Superior temporal gyrus (tissue), 1 donor: Measurements from ENCODE around the gene TOGARAM2.
A peak's percentile ranks its signal among the peaks of the same experiment; 100 is the strongest.

Experiments
- DNase-seq: peaks from one replicate; pipeline ENCODE4 v3.0.0-alpha.2; 2016; ENCODE audit errors: extremely low spot score

The TOGARAM2 gene

DNA sequence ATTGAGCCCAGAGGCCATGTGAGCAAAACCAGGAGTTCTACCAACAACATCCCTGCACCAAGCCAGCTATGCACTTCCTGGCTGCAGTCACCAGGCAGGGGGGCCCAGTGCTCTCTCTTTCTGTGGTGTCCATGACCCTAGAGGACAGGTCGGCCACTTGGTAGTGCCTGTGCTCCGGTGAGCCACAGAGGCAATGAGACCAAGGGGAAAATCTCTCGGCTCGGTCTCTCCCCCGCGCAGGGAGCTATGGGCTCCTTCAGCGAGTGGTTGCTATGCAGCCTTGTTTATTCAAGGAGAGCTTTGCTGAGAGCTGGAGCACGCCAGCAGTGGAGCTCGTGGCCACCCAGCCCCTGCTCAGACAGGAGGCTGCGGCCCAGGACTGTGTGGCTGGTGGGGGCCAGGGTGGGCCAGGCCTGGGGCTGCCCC lies at the start of gene TOGARAM2:
Gene TOGARAM2 (plus strand): TSS at position 283 of the 426 bp plus-strand sequence. CDS start 13,537 bp downstream, outside the sequence.
- DNase-seq: no peak

DNA sequence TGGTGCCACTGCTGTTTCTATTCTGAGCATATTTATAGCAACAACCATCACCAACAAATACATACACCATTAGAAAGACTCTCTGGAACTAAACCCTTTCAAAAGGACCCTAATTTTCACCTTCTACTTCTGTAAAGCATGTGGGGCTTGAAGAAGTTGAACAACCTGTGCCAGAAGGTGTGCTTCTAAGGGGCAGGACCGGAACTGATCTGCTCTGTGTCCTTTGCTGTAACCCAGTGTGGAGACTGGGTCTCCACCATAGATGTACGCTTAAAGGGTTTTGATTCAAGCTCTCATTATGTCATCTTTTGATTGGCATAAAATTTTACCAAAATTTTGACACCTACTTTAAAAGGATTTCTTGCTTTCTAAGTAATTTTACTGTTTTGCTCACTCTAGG lies 46.3 kb upstream of the TOGARAM2 start:
- no peak for DNase-seq

DNA sequence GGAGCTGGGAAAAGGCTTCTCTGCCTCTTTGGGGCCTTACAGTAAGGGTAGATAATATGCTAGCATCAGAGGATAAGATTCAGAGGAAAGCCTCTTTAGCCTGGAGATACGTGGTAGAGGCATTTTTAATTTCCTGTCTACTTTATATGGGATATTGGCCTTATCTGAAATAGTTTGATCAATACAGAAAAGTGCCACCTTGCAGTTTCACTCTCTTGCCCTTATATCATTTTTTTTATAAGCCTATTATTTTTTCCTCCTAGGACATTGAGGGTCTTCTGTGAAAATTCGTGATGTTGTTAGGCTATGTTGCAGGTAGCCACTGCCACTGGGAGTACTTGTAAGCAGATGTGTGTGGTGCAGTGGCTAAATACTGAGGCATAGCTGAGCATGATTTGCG lies 40.1 kb upstream of the TOGARAM2 start:
- no peak for DNase-seq

DNA sequence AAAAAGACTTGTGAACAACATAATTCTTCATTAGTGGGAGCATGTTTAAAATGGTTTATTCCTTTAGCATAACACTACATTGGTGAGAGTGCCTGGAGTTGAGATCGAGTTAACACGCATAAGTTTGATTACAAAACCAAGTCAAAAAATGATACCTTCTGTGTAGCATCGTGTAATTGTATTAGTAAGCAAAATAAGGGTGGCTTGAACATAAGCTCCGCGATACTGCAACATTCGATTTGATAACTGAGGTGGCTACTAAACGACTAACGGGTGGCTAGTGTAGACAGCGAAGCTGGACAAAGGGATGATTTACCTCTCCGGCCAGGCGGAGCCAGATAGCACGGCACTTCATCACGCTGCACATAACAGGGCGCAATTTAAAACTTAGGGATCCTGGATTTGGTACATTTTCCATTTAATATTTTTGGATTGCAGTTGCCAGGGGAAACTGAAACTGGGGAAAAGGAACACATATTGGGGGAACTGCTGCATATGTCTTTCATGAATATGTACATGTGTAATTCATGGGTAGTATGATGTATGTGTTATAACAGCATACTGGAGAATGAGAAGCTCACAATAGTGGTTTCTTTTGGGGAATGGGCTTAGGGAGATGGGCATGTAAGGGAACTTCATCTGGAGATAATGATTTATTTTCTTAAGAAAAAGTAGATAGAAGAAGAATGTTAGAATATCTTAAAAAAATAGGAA lies 36.4 kb upstream of the TOGARAM2 start:
- no peak for DNase-seq

DNA sequence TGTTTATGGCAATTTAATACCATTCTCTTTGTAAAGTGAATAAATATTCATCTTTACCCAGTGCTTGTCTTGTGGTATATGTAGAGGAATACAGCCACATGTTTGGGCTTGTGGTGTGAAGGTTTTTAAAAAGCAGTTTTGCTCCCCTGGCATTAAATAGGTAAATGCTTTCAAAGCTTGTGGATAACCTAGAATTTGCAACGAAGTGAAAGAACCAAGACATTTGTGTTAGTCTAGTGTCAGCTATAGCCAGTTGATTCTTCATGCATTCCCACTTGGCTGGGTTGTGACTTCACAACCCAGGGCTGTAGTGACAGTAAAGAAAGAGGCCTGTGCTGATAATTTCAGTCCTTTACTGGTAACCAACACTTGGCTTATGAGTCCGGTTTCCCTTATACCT lies 32.9 kb upstream of the TOGARAM2 start:
- DNase-seq: no peak

DNA sequence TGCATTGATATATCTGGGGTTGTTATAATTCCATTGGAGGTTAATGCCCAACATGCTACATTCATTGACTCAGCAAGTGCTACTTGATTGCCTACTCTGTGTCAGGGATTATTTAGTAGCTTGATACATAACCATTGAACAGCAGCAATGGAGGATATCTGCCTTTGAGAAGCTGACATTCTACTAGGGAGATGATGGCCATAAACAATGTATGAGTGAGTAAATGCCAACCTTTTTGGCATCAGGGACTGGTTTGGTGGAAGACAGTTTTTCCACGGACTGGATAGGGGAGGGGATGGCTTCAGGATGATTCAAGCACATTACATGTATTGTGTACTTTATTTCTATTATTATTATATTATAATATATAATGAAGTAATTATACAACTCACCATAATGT lies 31.9 kb upstream of the TOGARAM2 start:
- no peak for DNase-seq

DNA sequence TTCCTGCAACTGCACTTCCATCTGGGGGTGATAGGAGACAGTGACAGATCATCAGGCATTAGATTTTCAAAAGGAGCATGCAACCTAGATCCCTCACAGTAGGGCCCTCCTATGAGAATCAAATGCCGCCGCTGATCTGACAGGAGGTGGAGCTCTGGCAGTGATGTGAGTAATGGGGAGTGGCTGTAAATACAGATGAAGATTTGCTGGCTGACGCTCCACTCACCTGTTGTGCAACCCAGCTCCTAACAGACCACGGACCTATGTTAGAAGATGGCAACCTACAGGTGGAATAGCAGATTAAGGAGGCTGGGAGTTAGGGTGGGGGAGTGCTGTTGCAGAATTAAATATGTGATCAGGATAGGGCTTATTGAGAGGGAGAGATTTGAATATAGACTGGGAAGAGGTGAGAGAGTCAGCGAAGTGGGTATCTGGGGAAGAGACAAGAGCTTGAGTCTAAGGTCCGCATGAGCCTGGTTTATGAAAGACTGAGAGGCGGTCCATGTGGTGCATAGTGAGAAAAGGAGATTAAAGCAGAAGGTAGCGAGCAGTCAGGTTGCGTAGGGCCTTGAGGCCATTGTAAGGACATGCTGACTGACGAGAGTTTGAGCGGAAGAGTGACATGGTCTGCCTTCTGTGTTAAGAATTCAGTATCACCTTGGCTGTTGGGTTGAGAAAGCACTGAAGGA lies 31.3 kb upstream of the TOGARAM2 start:
- no peak for DNase-seq

DNA sequence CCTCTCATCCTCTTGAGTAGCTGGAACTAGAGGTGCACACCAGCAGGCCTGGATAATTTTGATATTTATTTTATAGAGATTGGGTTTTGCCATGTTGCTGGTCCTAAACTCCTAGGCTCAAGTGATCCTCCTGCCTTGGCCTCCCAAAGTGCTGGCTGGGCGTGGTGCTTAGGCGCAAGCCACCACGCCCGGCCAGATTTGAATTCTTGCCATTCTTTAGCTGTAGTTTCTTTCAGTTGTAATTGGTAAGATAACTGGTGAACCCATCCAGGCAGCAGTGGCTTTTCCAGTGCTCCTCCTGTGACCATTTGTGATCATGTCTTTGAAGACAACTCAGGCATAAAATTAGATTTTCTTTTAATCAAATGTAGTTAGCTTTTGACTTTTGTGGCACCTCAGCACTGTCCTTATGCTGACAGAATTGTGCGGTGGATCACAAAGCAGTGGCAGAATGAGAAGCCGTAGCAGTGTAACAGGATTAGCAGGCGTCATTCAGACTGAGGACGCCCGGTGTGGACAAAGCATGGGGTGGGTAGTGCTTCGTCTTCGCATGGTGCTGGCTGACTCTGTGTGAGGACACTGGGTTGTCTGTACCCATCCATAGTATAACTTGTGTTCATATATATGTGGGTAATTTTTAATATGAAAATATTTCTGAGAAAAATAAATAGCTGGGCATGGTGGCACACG lies 30.0 kb upstream of the TOGARAM2 start:
- DNase-seq: no peak

DNA sequence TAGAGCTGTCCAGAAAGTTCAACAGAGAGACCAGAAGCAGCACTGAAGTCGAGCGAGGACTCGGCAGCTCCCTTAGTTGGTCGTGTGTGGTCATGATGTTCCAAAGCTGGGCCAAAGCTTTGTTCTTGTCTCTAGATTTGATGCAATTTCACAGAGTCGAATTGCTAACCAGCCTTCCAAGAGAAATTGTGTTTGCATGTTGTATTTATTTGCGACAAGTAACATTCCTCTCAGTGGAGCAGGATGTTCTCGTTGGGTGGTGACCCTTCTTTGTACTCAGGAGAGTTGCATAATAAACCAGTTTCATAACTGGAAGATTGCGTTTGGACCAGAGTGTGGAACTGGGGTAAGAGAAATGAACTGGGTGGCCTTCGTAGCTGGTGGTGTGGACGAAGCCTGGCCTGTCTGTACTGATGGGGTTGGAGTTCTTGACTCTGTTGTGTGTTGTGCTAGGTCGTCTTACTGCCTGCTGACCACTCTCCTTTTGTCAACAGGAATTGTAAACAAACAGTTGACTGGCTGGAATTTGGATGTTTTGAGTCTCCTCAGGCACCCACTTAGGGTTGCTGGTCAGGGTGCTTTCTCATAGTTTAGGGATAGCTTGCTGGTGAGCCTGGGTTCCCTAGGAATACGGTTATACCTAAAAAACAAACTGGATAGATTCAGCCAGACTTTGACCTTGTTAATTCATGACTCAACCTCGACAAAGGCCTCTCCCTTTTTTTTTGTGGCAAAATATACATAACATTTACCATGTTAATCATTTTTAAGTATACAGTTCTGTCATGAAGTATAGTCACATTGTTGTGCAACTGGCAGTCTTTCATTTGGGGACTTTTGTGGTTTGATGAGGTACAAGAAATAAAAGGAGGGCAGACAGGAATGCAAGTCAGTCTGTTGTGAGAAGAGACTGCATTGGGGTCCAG lies 28.9 kb upstream of the TOGARAM2 start:
- no peak for DNase-seq

DNA sequence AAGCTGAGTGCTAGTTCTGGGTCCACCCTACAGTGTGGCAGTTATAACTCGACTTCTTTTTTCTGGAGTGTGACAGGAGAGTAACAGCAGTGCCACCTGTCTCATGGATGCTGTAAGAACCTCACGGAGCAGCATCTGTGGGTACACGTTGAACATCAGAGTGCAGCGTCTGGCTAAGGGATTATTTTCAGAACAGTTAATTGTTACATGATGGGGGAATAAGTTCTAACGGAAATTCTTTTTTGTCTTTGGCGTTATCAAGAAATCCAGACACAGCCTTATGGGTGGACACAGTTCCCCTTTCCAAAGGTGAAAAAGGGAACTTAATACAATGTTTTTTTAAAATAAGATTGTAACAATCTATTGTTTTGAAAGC lies 28.3 kb upstream of the TOGARAM2 start:
- DNase-seq: no peak

DNA sequence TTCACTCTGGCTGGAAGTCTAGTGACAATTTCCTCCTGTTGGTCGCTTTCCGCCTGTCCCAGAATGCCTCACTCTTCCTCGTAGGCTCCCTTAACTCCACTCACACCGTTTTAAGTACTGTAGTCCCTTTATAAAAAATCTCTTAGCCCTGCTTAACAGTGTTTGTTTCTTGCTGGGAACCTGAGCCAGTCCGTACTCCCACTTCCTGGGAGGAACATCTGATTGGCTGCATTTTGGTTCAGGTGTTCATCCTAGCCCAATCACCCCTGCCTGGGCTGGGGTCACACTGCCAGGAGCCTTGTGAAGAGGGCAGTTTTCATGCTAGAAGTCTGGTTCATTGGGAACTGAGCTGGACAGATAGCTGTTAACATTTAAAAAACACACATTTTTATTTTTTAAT lies 25.6 kb upstream of the TOGARAM2 start:
- no peak for DNase-seq

DNA sequence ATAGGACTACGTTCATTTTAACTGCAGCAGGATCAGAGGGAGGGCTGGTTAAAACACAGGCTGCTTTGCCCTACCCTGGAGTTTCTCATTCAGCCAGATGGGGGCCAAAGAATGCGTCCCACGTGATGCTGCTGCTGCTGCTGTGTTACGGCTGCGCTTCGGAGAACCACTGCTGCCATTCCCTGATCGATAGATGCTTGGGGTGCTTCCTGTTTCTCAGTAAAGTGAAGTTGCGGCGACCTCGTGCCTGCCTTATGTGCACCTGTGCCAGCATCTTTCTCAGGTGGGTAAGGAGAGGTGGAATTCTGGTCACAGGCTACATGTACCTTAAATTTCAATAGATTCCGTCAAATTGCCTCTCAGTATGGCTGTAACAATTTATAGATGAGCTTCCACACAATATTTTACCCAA lies 24.7 kb upstream of the TOGARAM2 start:
- peak; percentile 62 for DNase-seq

DNA sequence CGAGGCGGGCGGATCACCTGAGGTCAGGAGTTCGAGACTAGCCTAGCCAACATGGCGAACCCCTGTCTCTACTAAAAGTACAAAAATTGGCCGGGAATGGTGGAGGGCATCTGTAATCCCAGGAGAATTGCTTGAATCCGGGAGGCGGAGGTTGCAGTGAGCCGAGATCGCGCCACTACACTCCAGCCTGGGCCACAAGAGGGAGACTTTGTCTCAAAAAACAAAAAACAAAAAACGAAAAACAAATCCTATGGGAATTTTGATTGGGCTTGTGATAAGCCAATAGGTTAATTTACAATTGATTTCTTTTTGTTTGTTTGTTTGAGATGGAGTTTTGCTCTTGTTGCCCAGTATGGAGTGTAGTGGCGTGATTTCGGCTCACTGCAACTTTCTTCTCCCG lies 24.2 kb upstream of the TOGARAM2 start:
- DNase-seq: no peak

DNA sequence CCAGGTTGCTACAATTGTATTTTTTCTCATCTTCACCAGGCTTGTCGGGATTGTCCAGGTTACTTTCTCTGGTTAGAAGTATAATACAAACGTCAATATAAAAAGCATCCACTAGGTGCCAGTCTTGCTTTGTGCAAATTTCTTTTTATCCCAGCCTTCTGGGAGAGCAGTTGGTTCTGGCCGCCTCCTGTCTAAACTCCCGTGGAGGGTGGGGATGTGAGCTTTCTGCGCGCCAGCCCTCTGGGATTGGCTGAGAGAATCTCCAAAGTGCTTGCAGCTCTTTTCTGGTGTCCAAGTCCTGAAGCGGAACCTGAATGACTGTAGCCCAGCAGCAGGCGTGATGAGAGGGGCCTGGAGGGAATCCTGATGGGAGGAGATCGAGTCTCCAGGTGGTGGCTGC lies 22.4 kb upstream of the TOGARAM2 start:
- DNase-seq: peak; percentile 96

DNA sequence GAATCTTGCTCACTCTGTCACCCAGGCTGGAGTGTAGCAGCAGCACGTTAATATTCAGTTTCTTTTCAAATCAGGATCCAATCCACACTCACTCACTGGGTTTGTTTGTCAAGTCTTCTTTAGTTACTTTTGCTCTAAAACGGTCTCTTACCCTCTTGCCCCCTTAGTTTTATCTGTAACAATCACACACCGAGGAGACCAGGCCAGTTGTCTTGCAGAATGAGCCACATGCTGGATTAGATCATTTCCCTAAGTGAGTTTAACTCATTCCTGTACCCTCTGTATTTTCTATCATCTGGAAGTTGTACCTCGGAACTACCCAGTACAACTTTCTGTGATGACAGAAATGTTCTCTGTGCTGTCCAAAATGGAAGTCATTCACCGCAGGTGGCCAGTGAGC lies 20.7 kb upstream of the TOGARAM2 start:
- no peak for DNase-seq

DNA sequence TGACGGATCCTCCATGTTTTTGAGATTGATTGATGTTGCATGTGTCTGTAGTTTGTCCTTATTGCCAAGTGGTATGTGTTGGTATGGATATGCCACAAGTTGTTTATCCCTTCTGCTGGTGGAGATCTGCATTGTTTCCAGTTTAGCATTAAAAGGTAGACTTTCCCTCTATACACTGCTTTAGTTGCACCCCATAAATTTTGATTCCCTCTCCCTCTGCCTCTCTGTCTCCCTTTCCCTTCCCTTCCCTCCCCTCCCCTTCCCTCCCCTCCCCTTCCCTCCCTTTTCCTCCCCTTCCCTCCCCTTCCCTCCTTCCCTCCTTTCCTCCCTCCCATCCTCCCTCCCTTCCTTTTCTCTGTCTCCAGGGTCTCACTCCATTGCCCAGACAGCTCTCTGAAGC lies 18.6 kb upstream of the TOGARAM2 start:
- no peak for DNase-seq

DNA sequence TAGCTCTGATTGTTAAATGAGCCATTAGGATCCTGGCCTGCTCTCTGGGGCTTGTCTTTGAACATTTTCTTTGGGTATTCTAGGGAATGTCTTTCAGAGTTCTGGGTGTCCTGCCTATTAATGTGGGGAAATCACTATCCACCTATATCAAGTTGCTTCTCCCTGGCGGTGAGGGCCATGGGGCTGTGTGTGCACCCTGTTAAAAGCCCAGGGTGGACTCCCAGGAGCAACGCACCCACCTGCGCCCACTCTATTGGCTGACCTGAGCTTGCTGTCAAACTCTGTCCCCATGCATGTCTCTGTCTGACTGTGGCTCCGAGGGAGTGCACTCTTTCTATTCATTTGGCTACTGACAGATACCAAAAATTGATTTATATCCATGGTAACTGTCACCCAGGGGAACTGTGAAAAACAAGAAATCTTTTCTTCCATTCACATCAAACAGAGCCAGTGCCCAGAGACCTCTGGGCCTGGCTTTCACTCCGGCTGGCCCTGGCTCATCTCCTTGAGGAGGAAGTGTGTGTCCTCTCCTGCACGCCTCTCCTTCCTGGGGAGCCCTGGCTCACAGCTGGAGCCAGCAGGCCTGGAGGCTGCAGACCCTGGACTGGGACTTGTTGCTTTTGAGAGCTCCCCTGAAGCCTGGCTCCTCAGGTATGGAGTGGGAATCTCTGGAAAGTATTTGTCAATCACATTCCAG lies 10.5 kb upstream of the TOGARAM2 start:
- DNase-seq: no peak

DNA sequence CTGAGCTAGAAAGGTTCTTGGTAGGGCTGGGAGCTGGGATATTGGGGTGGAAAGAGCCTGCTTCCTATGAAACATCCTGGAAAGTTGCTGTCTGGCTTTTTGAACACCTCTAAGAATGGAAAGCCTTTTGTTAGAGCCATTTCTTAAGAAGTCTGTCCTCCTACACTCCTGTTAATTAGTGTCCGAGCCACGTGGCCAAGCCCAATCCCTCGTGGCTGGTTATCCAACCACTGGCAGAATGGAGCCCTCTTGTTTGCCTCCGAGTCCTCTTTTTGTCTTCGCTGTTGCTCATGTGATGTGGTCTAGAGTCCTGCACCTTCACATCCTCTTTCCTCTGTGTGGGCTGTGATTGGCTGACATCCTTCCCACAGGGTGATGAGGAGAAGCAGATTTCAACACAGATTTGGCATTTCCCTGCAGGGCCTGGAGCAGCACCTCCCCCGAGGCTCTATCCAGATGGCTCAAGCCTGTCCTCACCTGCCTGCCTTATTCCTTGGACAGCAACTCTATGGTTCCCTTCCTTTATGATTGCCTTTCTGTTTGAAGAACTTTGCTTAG lies 8.2 kb upstream of the TOGARAM2 start:
- no peak for DNase-seq

DNA sequence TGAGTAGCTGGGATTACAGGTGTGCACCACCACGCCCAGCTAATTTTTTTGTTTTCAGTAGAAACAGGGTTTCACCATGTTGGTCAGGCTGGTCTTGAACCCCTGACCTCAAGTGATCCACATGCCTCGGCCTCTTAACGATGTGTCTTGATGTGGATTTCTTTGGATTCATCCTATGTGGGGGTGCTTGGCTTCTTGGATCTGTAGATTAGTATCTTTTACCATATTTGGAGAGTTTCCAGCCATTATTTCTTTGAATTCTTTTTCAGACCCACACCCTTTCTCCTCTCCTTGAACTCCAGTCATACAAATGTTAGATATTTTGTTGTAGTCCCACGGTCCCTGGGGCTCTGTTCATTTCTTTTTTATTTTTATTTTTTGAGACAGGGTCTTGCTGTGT lies 6.8 kb upstream of the TOGARAM2 start:
- DNase-seq: no peak

DNA sequence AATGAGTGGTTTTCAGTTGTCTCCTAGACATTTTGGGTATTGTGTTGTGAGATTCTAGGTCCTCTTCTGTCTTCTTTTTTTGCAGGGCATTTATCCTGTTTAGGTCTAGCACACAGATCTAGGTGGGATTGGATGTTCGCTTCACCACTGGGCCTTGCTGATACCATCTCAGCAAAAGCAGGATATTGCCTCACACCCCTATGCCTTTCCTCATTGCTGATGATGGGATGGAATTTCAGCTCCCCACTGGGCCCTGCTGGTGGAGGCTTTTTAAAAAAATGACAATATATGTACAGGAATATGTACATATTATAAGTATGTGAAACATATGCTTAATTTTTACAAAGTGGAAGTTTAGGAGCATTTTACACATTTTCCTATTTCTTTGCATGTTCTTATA lies 5.4 kb upstream of the TOGARAM2 start:
- no peak for DNase-seq

DNA sequence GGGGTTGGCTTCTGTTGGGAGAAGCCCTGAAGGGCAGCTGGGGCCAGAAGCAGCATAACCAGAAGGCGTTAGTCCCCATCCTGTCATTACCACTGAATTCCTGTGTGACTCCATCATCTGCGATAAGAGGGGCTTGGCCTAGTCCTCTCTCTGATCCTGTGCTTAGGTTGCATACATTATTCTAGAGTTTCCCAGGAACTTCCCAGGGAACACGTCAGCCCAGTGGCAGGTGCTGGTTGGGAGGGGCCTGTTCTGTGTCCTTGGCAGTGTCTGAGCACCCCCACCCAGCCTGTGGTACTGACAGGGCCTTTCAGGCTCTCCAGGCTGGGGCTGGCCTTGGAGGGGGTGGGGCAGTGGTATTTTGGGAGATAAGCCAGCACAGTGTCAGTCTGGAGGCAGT lies 4.5 kb upstream of the TOGARAM2 start:
- no peak for DNase-seq
